GM10266 (cell line): ENCODE data around the gene EFNA3.
"Not testable (repeated sequence)": the region's sequence is repeated elsewhere in the genome, so short reads cannot be mapped to it uniquely, and the experiment has no call there.

Experiments used
- DNase-seq: peaks from one replicate; pipeline ENCODE4 v3.0.0; 2012; ENCODE audit errors: extremely low spot score
- TF ChIP-seq, protein P1 (sequence below): IDR thresholded peaks from 2 replicates; pipeline ENCODE4 v1.5.1; 2012; ENCODE audit warnings: mild to moderate bottlenecking, low read depth; ENCODE audit not compliant: control insufficient read depth, insufficient read depth; ENCODE audit errors: missing control alignments

The EFNA3 gene

GRCh38 chr1:155107309-155108264, 28.9 kb downstream of the EFNA3 start:
- TF ChIP-seq, protein P1, sequence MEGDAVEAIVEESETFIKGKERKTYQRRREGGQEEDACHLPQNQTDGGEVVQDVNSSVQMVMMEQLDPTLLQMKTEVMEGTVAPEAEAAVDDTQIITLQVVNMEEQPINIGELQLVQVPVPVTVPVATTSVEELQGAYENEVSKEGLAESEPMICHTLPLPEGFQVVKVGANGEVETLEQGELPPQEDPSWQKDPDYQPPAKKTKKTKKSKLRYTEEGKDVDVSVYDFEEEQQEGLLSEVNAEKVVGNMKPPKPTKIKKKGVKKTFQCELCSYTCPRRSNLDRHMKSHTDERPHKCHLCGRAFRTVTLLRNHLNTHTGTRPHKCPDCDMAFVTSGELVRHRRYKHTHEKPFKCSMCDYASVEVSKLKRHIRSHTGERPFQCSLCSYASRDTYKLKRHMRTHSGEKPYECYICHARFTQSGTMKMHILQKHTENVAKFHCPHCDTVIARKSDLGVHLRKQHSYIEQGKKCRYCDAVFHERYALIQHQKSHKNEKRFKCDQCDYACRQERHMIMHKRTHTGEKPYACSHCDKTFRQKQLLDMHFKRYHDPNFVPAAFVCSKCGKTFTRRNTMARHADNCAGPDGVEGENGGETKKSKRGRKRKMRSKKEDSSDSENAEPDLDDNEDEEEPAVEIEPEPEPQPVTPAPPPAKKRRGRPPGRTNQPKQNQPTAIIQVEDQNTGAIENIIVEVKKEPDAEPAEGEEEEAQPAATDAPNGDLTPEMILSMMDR = no peak
- no peak for DNase-seq

GRCh38 chr1:155108296-155108695, 29.7 kb downstream of the EFNA3 start:
- TF ChIP-seq, protein P1 = no peak
- no peak for DNase-seq

DNA sequence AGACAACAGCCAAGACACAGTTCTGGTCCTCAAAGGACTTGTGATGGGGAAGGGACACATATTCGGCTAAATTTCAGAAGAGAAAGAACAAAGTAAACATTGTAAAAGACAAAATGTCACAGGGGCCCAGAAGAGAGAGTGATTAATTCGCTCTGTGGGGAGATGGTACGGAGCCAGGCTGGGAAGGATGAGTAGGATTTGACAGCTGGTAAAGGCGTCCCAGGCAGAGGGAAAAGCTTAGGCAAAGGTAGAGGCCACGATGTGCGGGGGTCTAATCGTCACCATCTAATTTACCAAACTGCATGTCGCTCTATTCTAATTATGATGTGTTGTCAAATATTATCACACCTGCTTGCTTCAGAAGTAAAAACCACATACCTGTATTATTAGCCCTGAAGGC, 31.7 kb downstream of the EFNA3 start:
- no peak for DNase-seq
- TF ChIP-seq, protein P1 = no peak

DNA sequence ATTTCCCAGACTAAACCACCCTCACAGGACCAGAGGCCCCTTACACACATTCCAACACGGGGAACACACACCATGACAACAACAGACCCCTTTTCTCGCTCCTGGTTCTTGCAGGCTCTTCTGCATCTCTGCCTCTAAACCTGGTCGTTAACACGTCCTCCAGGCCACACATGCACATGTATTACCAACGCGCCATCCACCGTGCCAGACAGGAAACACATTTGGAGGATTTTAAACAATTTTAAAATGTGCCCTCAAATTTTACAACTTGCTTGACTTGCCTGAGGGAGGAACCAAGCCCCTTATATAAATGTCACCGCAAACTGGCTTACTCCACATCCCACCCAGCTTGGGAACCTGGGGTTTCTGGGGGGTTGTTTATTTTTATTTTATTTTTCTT, 32.2 kb downstream of the EFNA3 start:
- TF ChIP-seq, protein P1 = no peak

GRCh38 chr1:155113450-155113980, 34.9 kb downstream of the EFNA3 start:
- DNase-seq = no peak
- TF ChIP-seq, protein P1 = no peak

More for the DNA sequence above, 32.2 kb downstream of the EFNA3 start:
- DNase-seq = no peak

DNA sequence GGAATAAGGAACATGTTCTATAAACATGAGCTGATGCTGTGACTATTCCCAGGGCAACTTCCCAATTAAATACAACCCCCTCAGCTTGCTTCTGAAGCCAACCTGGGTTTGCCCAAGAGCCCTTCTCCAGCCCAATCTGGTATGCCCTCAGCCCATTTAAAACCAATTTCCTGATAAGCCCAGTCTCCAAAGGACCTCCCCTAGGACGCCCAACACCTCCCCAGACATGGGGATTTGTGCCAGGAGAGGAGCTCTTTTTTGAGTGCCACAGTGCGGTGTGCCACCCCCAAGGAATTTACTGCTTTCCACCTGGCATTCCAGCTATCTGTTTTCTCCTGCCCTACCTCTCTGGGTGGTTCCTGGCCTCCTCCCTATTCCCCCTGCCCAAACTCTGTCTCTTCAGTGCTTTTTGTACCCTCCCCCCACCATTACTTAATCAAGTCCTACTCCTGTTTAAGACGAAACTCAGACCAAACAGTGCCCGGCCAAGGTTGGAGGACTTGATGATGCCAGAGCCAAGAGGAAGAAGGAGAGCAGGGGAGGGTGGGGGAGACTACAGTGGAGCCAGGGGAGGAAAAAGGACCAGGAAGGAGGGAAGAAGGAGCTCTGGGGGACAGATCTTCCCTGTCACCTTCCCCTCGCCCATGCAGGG, 37.6 kb downstream of the EFNA3 start:
- no peak for DNase-seq
- TF ChIP-seq, protein P1 = no peak

GRCh38 chr1:155117610-155118009, 39.0 kb downstream of the EFNA3 start:
- TF ChIP-seq, protein P1 = no peak
- DNase-seq = no peak

DNA sequence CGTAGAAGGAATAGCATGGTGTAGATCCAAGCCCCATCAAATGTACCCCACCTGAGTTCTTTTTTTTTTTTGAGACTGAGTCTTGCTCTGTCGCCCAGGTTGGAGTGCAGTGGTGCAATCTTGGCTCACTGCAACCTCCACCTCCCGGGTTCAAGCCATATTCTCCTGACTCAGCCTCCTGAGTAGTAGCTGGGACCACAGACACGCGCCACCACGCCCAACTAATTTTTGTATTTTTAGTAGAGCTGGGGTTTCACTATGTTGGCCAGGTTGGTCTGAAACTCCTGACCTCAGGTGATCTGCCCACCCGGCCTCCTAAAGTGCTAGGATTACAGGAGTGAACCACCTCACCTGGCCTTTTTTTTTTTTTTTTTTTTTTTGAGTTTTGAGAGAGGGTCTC, 39.5 kb downstream of the EFNA3 start:
- DNase-seq = not testable (repeated sequence)
